HEK293T (cell line): ENCODE data around the gene SMG6.

ENCODE experiments used
- ARNT ChIP-seq: fragments of 450-650 bp; IDR thresholded peaks from 2 replicates; pipeline ENCODE4 v1.6.1; 2017; ENCODE audit warnings: mild to moderate bottlenecking
- BHLHE40 ChIP-seq: fragments of 450-650 bp; IDR thresholded peaks from 2 replicates; pipeline ENCODE4 v1.6.1; 2016; ENCODE audit warnings: mild to moderate bottlenecking, moderate library complexity, borderline replicate concordance
- SP1 ChIP-seq: fragments of 450-650 bp; IDR thresholded peaks from 2 replicates; pipeline ENCODE4 v1.6.1; 2017
- SUZ12 ChIP-seq: fragments of 450-650 bp; IDR thresholded peaks from 2 replicates; pipeline ENCODE4 v1.6.1; 2016; ENCODE audit warnings: mild to moderate bottlenecking
- ZNF384 ChIP-seq: fragments of 450-650 bp; IDR thresholded peaks from 2 replicates; pipeline ENCODE4 v1.6.1; 2016
- TF ChIP-seq, protein P1 (sequence below): fragments of 450-650 bp; IDR thresholded peaks from 2 replicates; pipeline ENCODE4 v1.6.1; 2016

DNA sequence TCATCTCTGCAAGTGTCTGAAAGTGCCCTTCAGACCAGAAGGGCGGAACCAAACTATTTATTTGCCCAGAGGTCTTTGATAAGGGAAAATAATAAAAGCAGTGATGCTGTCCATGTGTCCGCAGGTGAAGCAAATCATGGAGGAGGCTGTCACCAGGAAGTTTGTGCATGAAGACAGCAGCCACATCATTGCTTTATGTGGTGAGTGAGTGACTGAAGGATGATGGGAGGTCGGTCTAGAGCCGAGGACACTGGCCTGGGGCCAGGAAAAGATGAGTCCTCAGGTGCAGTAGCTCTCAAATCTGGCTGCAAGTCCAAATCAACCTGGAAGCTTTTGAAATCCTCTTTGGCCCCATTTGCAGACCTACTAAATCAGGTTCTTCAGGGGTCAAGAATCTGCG, 39.8 kb upstream of the SMG6 start:
- no peak for TF ChIP-seq SUZ12
- TF ChIP-seq ZNF384, result no peak
- no peak for TF ChIP-seq SP1
- no peak for TF ChIP-seq BHLHE40
- no peak for TF ChIP-seq ARNT
- TF ChIP-seq, protein P1, sequence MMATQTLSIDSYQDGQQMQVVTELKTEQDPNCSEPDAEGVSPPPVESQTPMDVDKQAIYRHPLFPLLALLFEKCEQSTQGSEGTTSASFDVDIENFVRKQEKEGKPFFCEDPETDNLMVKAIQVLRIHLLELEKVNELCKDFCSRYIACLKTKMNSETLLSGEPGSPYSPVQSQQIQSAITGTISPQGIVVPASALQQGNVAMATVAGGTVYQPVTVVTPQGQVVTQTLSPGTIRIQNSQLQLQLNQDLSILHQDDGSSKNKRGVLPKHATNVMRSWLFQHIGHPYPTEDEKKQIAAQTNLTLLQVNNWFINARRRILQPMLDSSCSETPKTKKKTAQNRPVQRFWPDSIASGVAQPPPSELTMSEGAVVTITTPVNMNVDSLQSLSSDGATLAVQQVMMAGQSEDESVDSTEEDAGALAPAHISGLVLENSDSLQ, result no peak
